Activated CD8-positive, alpha-beta memory T cell treated with anti-CD3 and anti-CD28 coated beads, Interleukin-2, amount 50 U/mL, for 1 hour (primary cell): ENCODE measurements around the gene GFPT2.

Experiments
- DNase-seq: peaks from one replicate; pipeline ENCODE4 v3.0.0-alpha.2; 2020; ENCODE audit errors: extremely low read depth

Gene GFPT2

GRCh38 chr5:180283026-180283615 is 70.0 kb downstream of the GFPT2 start:
- no peak for DNase-seq

DNA sequence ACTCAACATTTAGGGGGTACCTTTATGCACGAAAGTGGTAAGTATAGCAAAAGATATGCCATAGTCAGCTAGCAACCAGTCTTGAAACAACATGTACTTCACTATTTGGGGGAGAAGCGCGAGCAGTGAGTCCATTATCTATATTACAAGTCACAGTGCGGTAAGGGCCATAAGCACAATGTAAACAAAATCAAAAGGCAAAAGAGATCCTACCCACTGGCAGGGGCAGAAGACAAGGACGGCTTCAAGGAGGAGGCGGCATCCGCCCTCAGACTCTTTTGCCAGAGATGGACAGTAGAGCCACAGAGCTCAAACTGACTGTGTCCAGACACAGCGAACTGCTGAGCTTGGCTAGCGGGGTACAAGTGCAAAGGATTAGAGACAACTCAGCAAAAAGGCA is 70.9 kb downstream of the GFPT2 start:
- no peak for DNase-seq

DNA sequence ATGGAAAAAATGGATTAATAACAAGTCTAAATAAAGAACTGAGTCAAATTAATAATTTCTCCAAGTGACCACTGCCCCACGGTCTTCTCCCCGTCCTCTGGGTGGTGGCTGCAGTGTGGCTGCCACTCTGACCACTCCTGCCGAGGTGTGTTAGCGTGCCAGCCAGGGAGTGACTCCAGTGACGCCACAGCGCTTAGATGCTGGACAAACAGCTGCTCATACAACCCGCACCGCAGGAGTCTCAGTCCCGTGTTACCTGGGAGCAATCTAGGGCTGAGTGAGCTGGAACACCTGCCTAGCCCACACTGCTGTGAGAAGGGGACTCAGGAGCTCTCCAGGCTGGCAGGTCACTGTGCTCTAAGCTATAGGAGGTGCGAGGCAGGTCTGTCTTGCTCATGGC is 71.4 kb downstream of the GFPT2 start:
- no peak for DNase-seq

DNA sequence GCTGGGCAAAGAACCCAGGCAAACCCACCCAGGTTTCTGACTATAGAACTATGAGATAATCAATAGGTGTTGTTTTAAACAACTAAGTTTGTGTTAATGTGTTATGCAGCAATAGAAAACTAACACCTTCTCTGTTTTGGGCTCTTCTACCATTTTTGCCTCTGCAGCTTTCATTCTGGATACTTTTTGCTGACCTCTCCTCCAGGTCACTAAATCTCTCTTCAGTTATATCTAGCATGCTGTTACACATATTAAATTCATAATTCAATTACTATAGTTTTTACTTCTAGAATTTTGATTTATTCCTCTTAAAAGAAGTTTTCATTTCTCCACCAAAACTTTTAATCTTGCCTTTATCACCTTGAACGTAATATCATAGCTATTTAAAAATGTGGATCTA is 78.4 kb downstream of the GFPT2 start:
- no peak for DNase-seq

- no peak for DNase-seq
These were observed 81.9 kb downstream of the GFPT2 start for GRCh38 chr5:180271221-180271620.

DNA sequence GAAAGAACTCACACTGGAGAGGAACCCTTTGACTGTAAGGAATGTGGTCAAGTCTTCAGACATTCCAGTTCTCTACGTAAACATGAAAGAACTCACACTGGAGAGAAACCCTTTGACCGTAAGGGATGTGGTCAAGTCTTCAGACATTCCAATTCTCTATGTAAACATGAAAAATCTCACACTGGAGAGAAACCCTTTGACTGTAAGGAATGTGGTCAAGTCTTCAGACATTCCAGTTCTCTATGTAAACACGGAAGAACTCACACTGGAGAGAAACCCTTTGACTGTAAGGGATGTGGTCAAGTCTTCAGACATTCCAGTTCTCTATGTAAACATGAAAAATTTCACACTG is 93.9 kb downstream of the GFPT2 start:
- DNase-seq, result no peak

DNA sequence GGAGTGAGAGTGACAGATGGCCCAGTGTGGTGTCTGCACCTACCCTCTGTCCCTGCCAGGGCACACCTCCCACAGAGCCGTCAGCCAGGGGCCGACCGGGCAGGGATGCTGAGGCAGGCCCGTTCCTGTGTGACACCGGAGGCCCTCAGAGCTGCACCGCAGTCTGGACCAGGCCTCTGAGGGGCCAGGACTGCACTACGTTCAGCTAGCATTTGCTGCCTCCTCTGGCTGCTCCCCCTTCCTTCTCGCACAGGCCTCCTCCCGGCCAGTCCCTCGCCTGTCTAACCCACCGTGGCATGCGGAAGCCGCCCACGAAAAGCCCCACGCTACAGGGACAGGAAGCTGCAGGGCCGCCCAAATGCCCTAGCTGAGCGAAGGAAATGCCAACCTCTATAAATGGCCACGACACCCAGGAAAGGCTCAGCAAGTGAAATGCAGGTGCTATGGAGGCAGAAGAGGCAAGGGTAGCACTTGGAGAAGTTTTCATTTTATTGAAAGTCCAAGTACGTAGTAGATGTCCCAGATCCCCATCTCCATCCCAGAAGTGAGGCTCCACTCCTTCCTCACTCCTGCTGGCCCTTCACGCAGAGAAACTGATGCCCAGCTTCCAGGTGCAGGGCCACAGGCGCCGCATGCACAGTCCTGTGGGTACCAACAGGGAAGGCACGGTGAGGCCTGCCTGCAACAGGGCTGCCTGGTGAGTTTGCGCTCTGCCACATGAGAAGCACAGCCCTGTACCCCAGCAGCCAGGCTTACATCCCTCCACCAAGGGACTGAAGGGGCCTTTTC is 99.9 kb downstream of the GFPT2 start:
- no peak for DNase-seq

- no peak for DNase-seq
These were observed 101.2 kb downstream of the GFPT2 start for GRCh38 chr5:180251887-180252286.

DNA sequence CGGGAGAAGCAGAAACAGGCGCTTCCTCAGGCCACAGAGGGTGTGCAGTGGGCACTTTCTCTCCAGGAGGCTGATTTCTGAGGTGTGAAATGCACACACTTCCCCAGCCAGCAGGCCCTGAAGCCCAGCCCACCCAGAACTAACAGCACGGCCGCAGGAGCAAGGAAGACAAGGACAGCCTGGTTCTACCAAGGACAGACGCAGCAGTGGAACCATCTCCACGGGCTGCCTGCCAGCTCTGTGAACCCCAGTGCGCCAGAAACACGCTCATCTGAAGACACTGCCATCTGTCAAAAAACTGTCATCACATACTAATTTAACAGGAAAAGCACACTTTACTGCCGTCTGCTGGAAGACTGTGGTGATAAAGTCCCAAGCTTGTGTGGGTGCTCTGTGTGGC is 102.0 kb downstream of the GFPT2 start:
- no peak for DNase-seq
